Keratinocyte (primary cell): ENCODE measurements around the gene IDH3A. TPM values are rescaled to one million over a fixed set of nuclear protein-coding genes. Genes with fewer than 3 reads are reported as not detected.

Source experiments
- DNase-seq: peaks from one replicate; pipeline ENCODE4 v3.0.0-alpha.2; 2011; ENCODE audit warnings: low read depth, missing footprints, low spot score
- FAIRE-seq: peaks from 2 replicates; lab custom pipeline; 2011; peaks lifted over from hg19 to GRCh38; lab: Jason Lieb, UNC
- H2AFZ ChIP-seq: 2 replicates; pipeline ENCODE4 v1.6.0; 2012; ENCODE audit warnings: low read length, control low read depth, inconsistent platforms; ENCODE audit not compliant: control insufficient read depth
- H3K27ac ChIP-seq: 2 replicates; pipeline ENCODE4 v1.5.1; 2011; ENCODE audit warnings: low read length; ENCODE audit not compliant: control insufficient read depth, insufficient read depth
- H3K27me3 ChIP-seq: 3 replicates; pipeline ENCODE4 v1.6.0; 2011; ENCODE audit warnings: low read length; ENCODE audit not compliant: control insufficient read depth, insufficient read depth; ENCODE audit errors: extremely low read depth
- H3K36me3 ChIP-seq, 2 experiments: 2 replicates in 1 of 2; 3 replicates in 1 of 2; pipeline ENCODE4 v1.5.1; 2011; ENCODE audit warnings: low read length in 2 of 2, mild to moderate bottlenecking in 1 of 2; ENCODE audit not compliant: control insufficient read depth in 2 of 2, insufficient read depth in 2 of 2; ENCODE audit errors: extremely low read depth in 1 of 2
- H3K4me1 ChIP-seq: 3 replicates; pipeline ENCODE4 v1.5.1; 2011; ENCODE audit warnings: low read length; ENCODE audit not compliant: control insufficient read depth, insufficient read depth; ENCODE audit errors: extremely low read depth
- H3K4me2 ChIP-seq: 3 replicates; pipeline ENCODE4 v1.6.0; 2011; ENCODE audit warnings: low read depth, low read length; ENCODE audit not compliant: control insufficient read depth, insufficient read depth; ENCODE audit errors: extremely low read depth
- H3K4me3 ChIP-seq, 3 experiments: fragments of 200-600 bp in 1 of 3; sonication (generic) in 1 of 3; 2 replicates in 2 of 3; 3 replicates in 1 of 3; pipeline ENCODE4 v1.5.1; 2011 to 2016; ENCODE audit warnings: low read length in 3 of 3, mild to moderate bottlenecking in 3 of 3, control low read depth in 2 of 3, inconsistent platforms in 1 of 3, low read depth in 1 of 3, mixed read lengths in 1 of 3, mixed run types in 1 of 3, moderate library complexity in 1 of 3; ENCODE audit not compliant: control insufficient read depth in 2 of 3, insufficient read depth in 2 of 3; ENCODE audit errors: extremely low read depth in 1 of 3
- H3K79me2 ChIP-seq: 2 replicates; pipeline ENCODE4 v1.6.0; 2012; ENCODE audit warnings: low read length; ENCODE audit not compliant: control insufficient read depth, insufficient read depth
- H3K9ac ChIP-seq: 3 replicates; pipeline ENCODE4 v1.6.0; 2011; ENCODE audit warnings: low read length; ENCODE audit not compliant: control insufficient read depth, insufficient read depth; ENCODE audit errors: extremely low read depth
- H3K9me1 ChIP-seq: 3 replicates; pipeline ENCODE4 v1.6.0; 2011; ENCODE audit warnings: low read length; ENCODE audit not compliant: control insufficient read depth, insufficient read depth; ENCODE audit errors: extremely low read depth
- H3K9me3 ChIP-seq: 2 replicates; pipeline ENCODE4 v1.5.1; 2012; ENCODE audit warnings: low read depth, low read length; ENCODE audit not compliant: control insufficient read depth
- H4K20me1 ChIP-seq: 3 replicates; pipeline ENCODE4 v1.6.0; 2011; ENCODE audit warnings: low read length; ENCODE audit not compliant: control insufficient read depth, insufficient read depth; ENCODE audit errors: extremely low read depth
- EZH2 ChIP-seq: IDR thresholded peaks from one replicate; pipeline ENCODE4 v1.6.1; 2012; ENCODE audit warnings: inconsistent platforms, mild to moderate bottlenecking, low read length, moderate library complexity
- dilution Hi-C: fragments of 300-500 bp; cut with MboI; formaldehyde crosslinking; loops from one replicate; pipeline ENCODE4 v1.7.0; 2020; ENCODE audit warnings: low sequenced_read_pairs; ENCODE audit not compliant: extremely low pct_ligation_motif_present
- polyA plus RNA-seq, 5 experiments: library from polyadenylated mRNA; depleted of rRNA in 3 of 5; stranded (reverse) in 3 of 5; stranded (forward) in 1 of 5; unstranded in 1 of 5; fragments of >200 nt; gene quantifications; 1 replicate in 1 of 5; 2 replicates in 3 of 5; 3 replicates in 1 of 5; pipeline versions ENCODE4 v1.2.1 to v1.2.3, GENCODE V29; 2011 to 2012; ENCODE audit warnings: missing spikeins in 2 of 5, low read depth in 1 of 5, low replicate concordance in 1 of 5
- TF ChIP-seq, protein P1 (sequence below), 3 experiments: IDR thresholded peaks in 1 of 3; conservative IDR thresholded peaks in 1 of 3; optimal IDR thresholded peaks in 1 of 3; 2 replicates in 2 of 3; 3 replicates in 1 of 3; pipeline versions ENCODE3 to v1.5.1; 2011; ENCODE audit warnings: low read length in 3 of 3, mild to moderate bottlenecking in 3 of 3, moderate library complexity in 2 of 3, control low read depth in 1 of 3, inconsistent platforms in 1 of 3; ENCODE audit not compliant: insufficient read depth in 2 of 3; ENCODE audit errors: extremely low read depth in 1 of 3

IDH3A gene
- polyA plus RNA-seq, 1 donor (not counting 4 experiments of a cell fraction or from before 2014, with no cell fraction given): 118 TPM

DNA sequence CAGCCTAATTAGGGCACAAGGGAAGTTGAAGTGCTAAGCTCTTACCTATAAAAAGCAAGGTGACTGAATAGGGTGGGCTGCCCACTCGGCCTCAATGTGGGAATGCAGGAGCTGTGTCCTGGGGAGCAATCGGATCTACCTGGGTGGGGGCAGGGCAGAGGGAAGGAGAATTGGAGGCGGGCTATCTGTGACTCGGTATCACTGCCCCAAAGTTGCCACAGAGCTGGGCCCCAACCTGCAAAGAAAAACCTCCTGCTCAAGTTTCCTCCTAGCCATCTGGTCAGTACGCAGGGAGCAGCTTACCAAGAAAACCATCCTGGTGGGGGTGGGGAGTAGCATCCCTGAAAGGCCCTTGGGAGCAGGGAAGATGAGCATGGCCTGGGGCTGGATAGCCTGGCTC is 28.6 kb upstream of the IDH3A start:
- TF ChIP-seq, protein P1, sequence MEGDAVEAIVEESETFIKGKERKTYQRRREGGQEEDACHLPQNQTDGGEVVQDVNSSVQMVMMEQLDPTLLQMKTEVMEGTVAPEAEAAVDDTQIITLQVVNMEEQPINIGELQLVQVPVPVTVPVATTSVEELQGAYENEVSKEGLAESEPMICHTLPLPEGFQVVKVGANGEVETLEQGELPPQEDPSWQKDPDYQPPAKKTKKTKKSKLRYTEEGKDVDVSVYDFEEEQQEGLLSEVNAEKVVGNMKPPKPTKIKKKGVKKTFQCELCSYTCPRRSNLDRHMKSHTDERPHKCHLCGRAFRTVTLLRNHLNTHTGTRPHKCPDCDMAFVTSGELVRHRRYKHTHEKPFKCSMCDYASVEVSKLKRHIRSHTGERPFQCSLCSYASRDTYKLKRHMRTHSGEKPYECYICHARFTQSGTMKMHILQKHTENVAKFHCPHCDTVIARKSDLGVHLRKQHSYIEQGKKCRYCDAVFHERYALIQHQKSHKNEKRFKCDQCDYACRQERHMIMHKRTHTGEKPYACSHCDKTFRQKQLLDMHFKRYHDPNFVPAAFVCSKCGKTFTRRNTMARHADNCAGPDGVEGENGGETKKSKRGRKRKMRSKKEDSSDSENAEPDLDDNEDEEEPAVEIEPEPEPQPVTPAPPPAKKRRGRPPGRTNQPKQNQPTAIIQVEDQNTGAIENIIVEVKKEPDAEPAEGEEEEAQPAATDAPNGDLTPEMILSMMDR (optimal IDR thresholded peaks at IDR 0.05 in 1 of 3, IDR thresholded peaks at IDR 0.05 in 1 of 3, conservative IDR thresholded peaks at IDR 0.05 in 1 of 3; ENCODE audit: extremely low read depth in 1 of 3, insufficient read depth in 2 of 3, low read length in 3 of 3): no peak
- no peak for TF ChIP-seq EZH2
- no peak overlapping the region for H2AFZ ChIP-seq
- H3K27me3 ChIP-seq: no peaks in the 10 kb centered on the region
- FAIRE-seq: no peak
- H3K79me2 ChIP-seq: no peaks in the 10 kb centered on the region
- no peaks in the 10 kb centered on the region for H4K20me1 ChIP-seq
- H3K27ac ChIP-seq: no peak overlapping the region
- H3K36me3 ChIP-seq: no peaks in the 10 kb centered on the region
- no peak overlapping the region for H3K4me2 ChIP-seq
- H3K4me1 ChIP-seq: no peaks in the 10 kb centered on the region
- dilution Hi-C loops: no loop called here
- H3K4me3 ChIP-seq: no peak overlapping the region
- DNase-seq: no peak
- H3K9me1 ChIP-seq: no peaks in the 10 kb centered on the region
- H3K9ac ChIP-seq: no peak overlapping the region
- H3K9me3 ChIP-seq: no peaks in the 10 kb centered on the region

DNA sequence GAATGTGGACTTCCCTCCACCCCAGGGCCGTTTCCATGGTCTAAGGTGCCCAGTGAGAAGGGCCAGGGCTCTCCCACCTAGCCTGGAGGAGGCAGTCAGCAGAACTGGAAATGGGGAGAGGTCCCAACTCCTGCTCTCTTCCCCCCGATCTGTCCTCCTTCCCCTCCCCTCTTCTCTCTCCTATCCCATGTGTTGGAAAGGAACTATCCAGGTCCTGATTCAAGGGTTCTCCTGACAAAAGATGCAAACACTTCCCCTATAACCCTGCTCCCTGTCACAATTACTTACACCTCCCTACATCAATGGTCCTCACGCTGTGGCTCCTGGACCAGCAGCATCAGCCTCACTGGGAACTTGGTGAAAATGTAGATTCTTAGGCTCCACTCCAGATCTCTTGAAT is 23.9 kb upstream of the IDH3A start:
- dilution Hi-C loops: no loop called here
- no peak for FAIRE-seq
- no peaks in the 10 kb centered on the region for H3K27me3 ChIP-seq

More for the DNA sequence above, 23.9 kb upstream of the IDH3A start:
- Histone ChIP-seq H3K4me3 (no peak overlapping the region), H3K9me3 (no peaks in the 10 kb centered on the region), H3K27ac (no peak overlapping the region), H3K4me2 (no peak overlapping the region), H3K4me1 (no peaks in the 10 kb centered on the region), H3K79me2 (no peaks in the 10 kb centered on the region), H3K9me1 (no peaks in the 10 kb centered on the region), H3K9ac (no peak overlapping the region), H2AFZ (no peak overlapping the region), H4K20me1 (no peaks in the 10 kb centered on the region), H3K36me3 (no peaks in the 10 kb centered on the region)
- TF ChIP-seq, protein P1 (optimal IDR thresholded peaks at IDR 0.05 in 1 of 3, IDR thresholded peaks at IDR 0.05 in 1 of 3, conservative IDR thresholded peaks at IDR 0.05 in 1 of 3; ENCODE audit: extremely low read depth in 1 of 3, insufficient read depth in 2 of 3, low read length in 3 of 3): no peak
- TF ChIP-seq EZH2: no peak
- DNase-seq: no peak
